ENCODE data around the gene MARF1. TPM values are rescaled to one million over a fixed set of nuclear protein-coding genes. Genes with fewer than 3 reads are reported as not detected.

MARF1 gene
- total RNA-seq, 4 donors from 2014 or later: 16.8 to 33.8 (median 19.2) TPM

DNA sequence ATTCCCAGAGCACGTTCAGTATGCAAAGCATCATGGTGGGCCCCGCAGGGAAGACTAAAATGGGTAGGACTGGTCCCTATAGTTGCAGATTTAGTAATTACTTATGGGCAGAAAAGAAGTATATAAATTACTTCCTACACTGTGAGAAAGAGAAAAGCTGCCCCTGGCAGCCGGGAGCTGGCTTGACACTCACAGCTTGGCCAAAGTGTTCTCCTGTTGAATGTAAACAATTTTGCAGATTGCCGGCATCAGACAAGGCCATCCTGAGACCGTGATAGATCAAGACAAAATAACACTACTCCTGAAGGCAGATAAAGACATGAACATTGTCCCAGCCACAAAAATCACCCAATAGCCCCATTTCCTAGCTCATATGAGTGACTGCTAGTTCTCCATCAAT is 98.5 kb downstream of the MARF1 start:
- DNase-seq: no peak
- H3K4me1 ChIP-seq: peaks cover 0 to 24% (median 0%) of the 10 kb centered on the region in 3 donors
- H3K36me3 ChIP-seq: no peaks in the 10 kb centered on the region
- no peak overlapping the region for H3K27ac ChIP-seq
- intact Hi-C loops (cut with DNase I): no loop called here
- WGBS, 2 donors: 41 to 46% methylated on average over 5 of the region's 5 CpGs
- H3K4me3 ChIP-seq: no peak overlapping the region
- TF ChIP-seq, protein P1, sequence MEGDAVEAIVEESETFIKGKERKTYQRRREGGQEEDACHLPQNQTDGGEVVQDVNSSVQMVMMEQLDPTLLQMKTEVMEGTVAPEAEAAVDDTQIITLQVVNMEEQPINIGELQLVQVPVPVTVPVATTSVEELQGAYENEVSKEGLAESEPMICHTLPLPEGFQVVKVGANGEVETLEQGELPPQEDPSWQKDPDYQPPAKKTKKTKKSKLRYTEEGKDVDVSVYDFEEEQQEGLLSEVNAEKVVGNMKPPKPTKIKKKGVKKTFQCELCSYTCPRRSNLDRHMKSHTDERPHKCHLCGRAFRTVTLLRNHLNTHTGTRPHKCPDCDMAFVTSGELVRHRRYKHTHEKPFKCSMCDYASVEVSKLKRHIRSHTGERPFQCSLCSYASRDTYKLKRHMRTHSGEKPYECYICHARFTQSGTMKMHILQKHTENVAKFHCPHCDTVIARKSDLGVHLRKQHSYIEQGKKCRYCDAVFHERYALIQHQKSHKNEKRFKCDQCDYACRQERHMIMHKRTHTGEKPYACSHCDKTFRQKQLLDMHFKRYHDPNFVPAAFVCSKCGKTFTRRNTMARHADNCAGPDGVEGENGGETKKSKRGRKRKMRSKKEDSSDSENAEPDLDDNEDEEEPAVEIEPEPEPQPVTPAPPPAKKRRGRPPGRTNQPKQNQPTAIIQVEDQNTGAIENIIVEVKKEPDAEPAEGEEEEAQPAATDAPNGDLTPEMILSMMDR (IDR thresholded peaks at IDR 0.05): no peak
- no peak for TF ChIP-seq POLR2A (IDR thresholded peaks at IDR 0.05)
- H3K9me3 ChIP-seq: peaks cover 0 to 8% (median 0%) of the 10 kb centered on the region in 3 donors
- no peaks in the 10 kb centered on the region for H3K27me3 ChIP-seq

Other genes with a start within 250 kb of the MARF1 start
- 10 to 100 TPM in 1 of 4 donors, 1 to 10 TPM in 2, under 1 TPM in 1; 0.72 to 10.8 (median 6.2) TPM for gene MPV17L, start 247.4 kb downstream of the MARF1 start, total RNA-seq
- gene BMERB1, start 208.6 kb downstream of the MARF1 start, total RNA-seq: 10 to 100 TPM in 2 of 4 donors, 1 to 10 TPM in 2; 3.4 to 38.1 (median 14.9) TPM
- 10 to 100 TPM; 22.4 to 40.6 (median 31.4) TPM for gene NDE1, start 7.1 kb upstream of the MARF1 start, total RNA-seq
- gene MYH11, start 213.9 kb upstream of the MARF1 start, total RNA-seq: 1,000 to 10,000 TPM in 1 of 4 donors, 100 to 1,000 TPM in 3; 121 to 1,349 (median 217) TPM
- 10 to 100 TPM; 36.1 to 74.3 (median 42.5) TPM for gene CEP20, start 245.4 kb upstream of the MARF1 start, total RNA-seq

Measured in esophagus squamous epithelium (tissue), 5 donors.